ENCODE measurements around the gene SRPRB. TPM values are rescaled to one million over a fixed set of nuclear protein-coding genes. Genes with fewer than 3 reads are reported as not detected.

The SRPRB gene
- total and polyA plus RNA-seq, 2 experiments from 2014 or later: 99.4 to 110 TPM

GRCh38 chr3:133842158-133842557 lies 36.5 kb downstream of the SRPRB start:
- no peak for DNase-seq
- no peak overlapping the region for H2AFZ ChIP-seq
- no peaks in the 10 kb centered on the region for H3K36me3 ChIP-seq (ENCODE audit: low read depth)
- in situ Hi-C loops (cut with MboI): no loop called here
- TF ChIP-seq EZH2phosphoT487 (IDR thresholded peaks at IDR 0.05; ENCODE audit: insufficient read depth, low read depth): no peak
- TF ChIP-seq EZH2 (IDR thresholded peaks at IDR 0.05; ENCODE audit: insufficient read depth, poor library complexity, severe bottlenecking): no peak
- no peak overlapping the region for H3K9ac ChIP-seq
- no peaks in the 10 kb centered on the region for H3K9me2 ChIP-seq (ENCODE audit: insufficient read depth)
- WGBS, 2 experiments (ENCODE audit: low coverage in 1 of 2, low lambda C conversion rate in 2 of 2, missing lambda C conversion rate in 2 of 2): 64 to 65% methylated on average over 4 of the region's 4 CpGs
- H3K4me3 ChIP-seq: no peak overlapping the region
- H3K27me3 ChIP-seq (replicated peaks; ENCODE audit: insufficient read depth): no peaks in the 10 kb centered on the region
- H3K4me1 ChIP-seq (ENCODE audit: insufficient read depth): no peaks in the 10 kb centered on the region
- no peaks in the 10 kb centered on the region for H3F3A ChIP-seq (ENCODE audit: insufficient read depth)
- H3K79me2 ChIP-seq (ENCODE audit: insufficient read depth): no peaks in the 10 kb centered on the region
- no peak overlapping the region for H3K27ac ChIP-seq
- no peak overlapping the region for H3K4me2 ChIP-seq (ENCODE audit: unreplicated experiment)
- H3K9me3 ChIP-seq (ENCODE audit: low read depth): no peaks in the 10 kb centered on the region
- H4K20me1 ChIP-seq (ENCODE audit: insufficient read depth): no peaks in the 10 kb centered on the region

DNA sequence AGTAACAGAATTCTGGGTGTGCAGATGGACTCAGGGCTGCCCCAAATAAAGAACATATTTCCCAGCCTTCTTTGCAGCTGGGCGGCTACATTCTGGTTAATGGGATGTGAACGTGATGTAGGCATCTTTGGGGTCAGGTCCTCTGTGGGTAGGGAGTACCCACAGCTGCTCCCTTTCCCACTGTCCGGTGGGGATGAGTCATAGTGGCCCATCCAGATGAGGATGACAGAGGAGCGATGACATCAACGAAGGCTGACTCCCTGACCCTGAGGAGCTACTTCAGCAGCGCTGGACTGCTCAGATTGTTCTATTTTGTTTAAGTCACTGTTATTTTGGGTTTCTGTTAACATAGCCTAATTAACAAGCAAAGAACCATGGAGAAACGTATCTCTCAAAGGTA lies 38.0 kb downstream of the SRPRB start:
- Histone ChIP-seq H3K27ac (no peak overlapping the region), H3K9me2 (ENCODE audit: insufficient read depth) (no peaks in the 10 kb centered on the region), H3K4me3 (no peak overlapping the region), H3K4me2 (ENCODE audit: unreplicated experiment) (no peak overlapping the region), H3K27me3 (replicated peaks; ENCODE audit: insufficient read depth) (no peaks in the 10 kb centered on the region; the same call in 1 of the 2 replicates), H3K9me3 (ENCODE audit: low read depth) (no peaks in the 10 kb centered on the region), H4K20me1 (ENCODE audit: insufficient read depth) (no peaks in the 10 kb centered on the region), H3F3A (ENCODE audit: insufficient read depth) (no peaks in the 10 kb centered on the region), H3K36me3 (ENCODE audit: low read depth) (no peaks in the 10 kb centered on the region), H2AFZ (no peak overlapping the region), H3K79me2 (ENCODE audit: insufficient read depth) (no peaks in the 10 kb centered on the region), H3K4me1 (ENCODE audit: insufficient read depth) (no peaks in the 10 kb centered on the region), H3K9ac (no peak overlapping the region)
- in situ Hi-C loops (cut with MboI): no loop called here
- 59 to 65% methylated on average over 7 of the region's 7 CpGs for WGBS, 2 experiments (ENCODE audit: low coverage in 1 of 2, low lambda C conversion rate in 2 of 2, missing lambda C conversion rate in 2 of 2)
- TF ChIP-seq EZH2phosphoT487 (IDR thresholded peaks at IDR 0.05; ENCODE audit: insufficient read depth, low read depth): no peak
- DNase-seq: peak; percentile 34

GRCh38 chr3:133845127-133845526 lies 39.5 kb downstream of the SRPRB start:
- TF ChIP-seq EZH2phosphoT487 (IDR thresholded peaks at IDR 0.05; ENCODE audit: insufficient read depth, low read depth): no peak
- no peak for TF ChIP-seq EZH2 (IDR thresholded peaks at IDR 0.05; ENCODE audit: insufficient read depth, poor library complexity, severe bottlenecking)
- H4K20me1 ChIP-seq (ENCODE audit: insufficient read depth): no peaks in the 10 kb centered on the region
- no peak overlapping the region for H3K4me3 ChIP-seq
- H3K79me2 ChIP-seq (ENCODE audit: insufficient read depth): no peaks in the 10 kb centered on the region
- H3K27me3 ChIP-seq (replicated peaks; ENCODE audit: insufficient read depth): no peaks in the 10 kb centered on the region; the same call in 1 of the 2 replicates
- no peak overlapping the region for H3K9ac ChIP-seq
- no peaks in the 10 kb centered on the region for H3F3A ChIP-seq (ENCODE audit: insufficient read depth)
- H3K9me3 ChIP-seq (ENCODE audit: low read depth): no peaks in the 10 kb centered on the region
- DNase-seq: no peak
- H2AFZ ChIP-seq: no peak overlapping the region
- in situ Hi-C loops (cut with MboI): no loop called here
- no peaks in the 10 kb centered on the region for H3K4me1 ChIP-seq (ENCODE audit: insufficient read depth)
- H3K4me2 ChIP-seq (ENCODE audit: unreplicated experiment): no peak overlapping the region
- H3K36me3 ChIP-seq (ENCODE audit: low read depth): no peaks in the 10 kb centered on the region
- no peaks in the 10 kb centered on the region for H3K9me2 ChIP-seq (ENCODE audit: insufficient read depth)
- no peak overlapping the region for H3K27ac ChIP-seq
- 83 to 84% methylated on average over 4 of the region's 4 CpGs for WGBS, 2 experiments (ENCODE audit: low coverage in 1 of 2, low lambda C conversion rate in 2 of 2, missing lambda C conversion rate in 2 of 2)

GRCh38 chr3:133849346-133849745 lies 43.7 kb downstream of the SRPRB start:
- no peaks in the 10 kb centered on the region for H3F3A ChIP-seq (ENCODE audit: insufficient read depth)
- H3K9me2 ChIP-seq (ENCODE audit: insufficient read depth): no peaks in the 10 kb centered on the region
- H3K27ac ChIP-seq: no peak overlapping the region
- H3K4me2 ChIP-seq (ENCODE audit: unreplicated experiment): no peak overlapping the region
- no peak overlapping the region for H3K4me3 ChIP-seq
- H4K20me1 ChIP-seq (ENCODE audit: insufficient read depth): no peaks in the 10 kb centered on the region
- TF ChIP-seq EZH2phosphoT487 (IDR thresholded peaks at IDR 0.05; ENCODE audit: insufficient read depth, low read depth) (no peak), EZH2 (IDR thresholded peaks at IDR 0.05; ENCODE audit: insufficient read depth, poor library complexity, severe bottlenecking) (no peak)
- no peaks in the 10 kb centered on the region for H3K36me3 ChIP-seq (ENCODE audit: low read depth)
- H3K79me2 ChIP-seq (ENCODE audit: insufficient read depth): no peaks in the 10 kb centered on the region
- no peak overlapping the region for H2AFZ ChIP-seq
- no peak overlapping the region for H3K9ac ChIP-seq
- no peaks in the 10 kb centered on the region; the same call in 1 of the 2 replicates for H3K27me3 ChIP-seq (replicated peaks; ENCODE audit: insufficient read depth)
- H3K9me3 ChIP-seq (ENCODE audit: low read depth): no peaks in the 10 kb centered on the region
- no peaks in the 10 kb centered on the region for H3K4me1 ChIP-seq (ENCODE audit: insufficient read depth)
- no peak for DNase-seq
- in situ Hi-C loops (cut with MboI): no loop called here

DNA sequence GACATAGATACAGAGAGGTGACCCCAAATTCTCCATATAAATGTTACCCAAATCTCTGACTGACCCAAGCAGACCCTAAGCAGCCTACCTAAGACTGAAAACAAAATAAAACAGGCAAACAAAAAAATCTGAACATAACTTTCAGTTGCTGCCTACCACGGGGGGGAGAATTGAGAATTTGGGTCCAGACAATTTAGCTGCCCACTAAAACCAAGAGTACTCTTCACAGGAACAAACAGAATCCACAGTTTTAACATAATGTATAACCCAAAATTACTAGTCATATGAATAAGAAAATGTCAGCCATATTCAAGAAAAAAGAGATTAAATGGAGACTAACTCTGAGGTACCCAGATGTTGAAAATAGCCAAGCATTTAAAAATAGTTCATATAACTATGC lies 44.4 kb downstream of the SRPRB start:
- H3K9me2 ChIP-seq (ENCODE audit: insufficient read depth): no peaks in the 10 kb centered on the region
- H3K9ac ChIP-seq: no peak overlapping the region
- H2AFZ ChIP-seq: no peak overlapping the region
- no peak for DNase-seq
- H3K27me3 ChIP-seq (replicated peaks; ENCODE audit: insufficient read depth): no peaks in the 10 kb centered on the region; the same call in 1 of the 2 replicates
- H3K79me2 ChIP-seq (ENCODE audit: insufficient read depth): no peaks in the 10 kb centered on the region
- no peaks in the 10 kb centered on the region for H4K20me1 ChIP-seq (ENCODE audit: insufficient read depth)
- no peaks in the 10 kb centered on the region for H3K4me1 ChIP-seq (ENCODE audit: insufficient read depth)
- 78 to 88% methylated on average over 1 of the region's 1 CpG for WGBS, 2 experiments (ENCODE audit: low coverage in 1 of 2, low lambda C conversion rate in 2 of 2, missing lambda C conversion rate in 2 of 2)
- in situ Hi-C loops (cut with MboI): no loop called here
- no peaks in the 10 kb centered on the region for H3F3A ChIP-seq (ENCODE audit: insufficient read depth)
- no peaks in the 10 kb centered on the region for H3K36me3 ChIP-seq (ENCODE audit: low read depth)
- H3K4me3 ChIP-seq: no peak overlapping the region
- H3K4me2 ChIP-seq (ENCODE audit: unreplicated experiment): no peak overlapping the region
- no peaks in the 10 kb centered on the region for H3K9me3 ChIP-seq (ENCODE audit: low read depth)
- H3K27ac ChIP-seq: no peak overlapping the region
- no peak for TF ChIP-seq EZH2phosphoT487 (IDR thresholded peaks at IDR 0.05; ENCODE audit: insufficient read depth, low read depth)
- no peak for TF ChIP-seq EZH2 (IDR thresholded peaks at IDR 0.05; ENCODE audit: insufficient read depth, poor library complexity, severe bottlenecking)
